KMS-11 (cell line): ENCODE data around the gene VTCN1.
"Not testable (repeated sequence)": the region's sequence is repeated elsewhere in the genome, so short reads cannot be mapped to it uniquely, and the experiment has no call there.

Experiments used
- H2AFZ ChIP-seq: fragments of 200-600 bp; sonication (generic); 2 replicates; pipeline ENCODE4 v1.6.1; 2016; ENCODE audit warnings: antibody characterized with exemption, mixed run types, low read depth
- H3K27ac ChIP-seq: fragments of 200-600 bp; sonication (generic); 2 replicates; pipeline ENCODE4 v1.6.1; 2016; ENCODE audit warnings: mild to moderate bottlenecking, mixed run types
- H3K27me3 ChIP-seq: fragments of 200-600 bp; sonication (generic); 2 replicates; pipeline ENCODE4 v1.6.1; 2017; ENCODE audit warnings: mild to moderate bottlenecking, low read depth, mixed run types, moderate library complexity; ENCODE audit not compliant: insufficient read depth
- H3K36me3 ChIP-seq: fragments of 200-600 bp; sonication (generic); 2 replicates; pipeline ENCODE4 v1.6.1; 2017; ENCODE audit warnings: mild to moderate bottlenecking, mixed run types; ENCODE audit not compliant: insufficient read depth
- H3K4me1 ChIP-seq: fragments of 200-600 bp; sonication (generic); 2 replicates; pipeline ENCODE4 v1.6.1; 2016; ENCODE audit warnings: mild to moderate bottlenecking, low read depth, mixed run types; ENCODE audit not compliant: poor library complexity, severe bottlenecking
- H3K4me2 ChIP-seq: fragments of 200-600 bp; sonication (generic); 2 replicates; pipeline ENCODE4 v1.7.0; 2016; ENCODE audit warnings: mild to moderate bottlenecking, mixed run types
- H3K4me3 ChIP-seq: fragments of 200-600 bp; sonication (generic); IDR thresholded peaks from 2 replicates; pipeline ENCODE4 v1.6.1; 2017; ENCODE audit warnings: low read depth, low read length, mixed read lengths; ENCODE audit not compliant: insufficient read depth
- H3K79me2 ChIP-seq: fragments of 200-600 bp; sonication (generic); 2 replicates; pipeline ENCODE4 v1.6.1; 2016; ENCODE audit warnings: low read depth, mixed run types; ENCODE audit not compliant: insufficient read depth
- H3K9ac ChIP-seq: fragments of 200-600 bp; sonication (generic); 2 replicates; pipeline ENCODE4 v1.6.1; 2016; ENCODE audit warnings: mild to moderate bottlenecking, mixed run types
- H4K20me1 ChIP-seq: fragments of 200-600 bp; sonication (generic); 2 replicates; pipeline ENCODE4 v1.6.1; 2016; ENCODE audit warnings: mild to moderate bottlenecking, mixed run types; ENCODE audit not compliant: insufficient read depth
- TF ChIP-seq, protein P1 (sequence below): fragments of 200-600 bp; sonication (generic); conservative IDR thresholded peaks from 2 replicates; pipeline ENCODE4 v1.6.1; 2017; ENCODE audit warnings: low read depth, mild to moderate bottlenecking, antibody characterized with exemption, low read length, moderate library complexity, mixed read lengths

The VTCN1 gene

DNA sequence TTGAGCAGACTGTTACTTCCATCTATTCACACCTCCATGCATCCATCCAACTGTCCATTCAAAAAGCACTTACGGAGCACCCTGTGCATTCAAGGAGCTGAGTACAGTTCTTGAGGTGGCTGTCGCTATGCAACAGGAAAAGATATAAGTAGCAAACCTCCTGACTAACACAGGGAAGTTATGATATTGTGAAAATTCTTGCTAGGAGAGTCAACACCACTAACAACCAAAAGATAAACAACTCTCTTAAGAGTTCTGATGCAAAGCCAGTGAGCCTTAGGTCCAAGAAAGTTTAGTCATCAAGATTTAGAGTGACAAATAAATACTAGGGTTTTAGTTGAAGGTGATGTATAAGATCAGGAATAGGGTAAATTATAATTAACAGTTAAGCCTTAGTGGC, 44.7 kb downstream of the VTCN1 start:
- Histone ChIP-seq H3K36me3 (no peaks in the 10 kb centered on the region), H3K27ac (no peak overlapping the region), H3K4me3 (no peak overlapping the region), H3K79me2 (no peaks in the 10 kb centered on the region), H2AFZ (no peak overlapping the region), H3K4me1 (no peaks in the 10 kb centered on the region), H3K27me3 (no peaks in the 10 kb centered on the region), H4K20me1 (no peaks in the 10 kb centered on the region), H3K4me2 (no peak overlapping the region), H3K9ac (no peak overlapping the region)
- TF ChIP-seq, protein P1, sequence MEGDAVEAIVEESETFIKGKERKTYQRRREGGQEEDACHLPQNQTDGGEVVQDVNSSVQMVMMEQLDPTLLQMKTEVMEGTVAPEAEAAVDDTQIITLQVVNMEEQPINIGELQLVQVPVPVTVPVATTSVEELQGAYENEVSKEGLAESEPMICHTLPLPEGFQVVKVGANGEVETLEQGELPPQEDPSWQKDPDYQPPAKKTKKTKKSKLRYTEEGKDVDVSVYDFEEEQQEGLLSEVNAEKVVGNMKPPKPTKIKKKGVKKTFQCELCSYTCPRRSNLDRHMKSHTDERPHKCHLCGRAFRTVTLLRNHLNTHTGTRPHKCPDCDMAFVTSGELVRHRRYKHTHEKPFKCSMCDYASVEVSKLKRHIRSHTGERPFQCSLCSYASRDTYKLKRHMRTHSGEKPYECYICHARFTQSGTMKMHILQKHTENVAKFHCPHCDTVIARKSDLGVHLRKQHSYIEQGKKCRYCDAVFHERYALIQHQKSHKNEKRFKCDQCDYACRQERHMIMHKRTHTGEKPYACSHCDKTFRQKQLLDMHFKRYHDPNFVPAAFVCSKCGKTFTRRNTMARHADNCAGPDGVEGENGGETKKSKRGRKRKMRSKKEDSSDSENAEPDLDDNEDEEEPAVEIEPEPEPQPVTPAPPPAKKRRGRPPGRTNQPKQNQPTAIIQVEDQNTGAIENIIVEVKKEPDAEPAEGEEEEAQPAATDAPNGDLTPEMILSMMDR, result no peak

DNA sequence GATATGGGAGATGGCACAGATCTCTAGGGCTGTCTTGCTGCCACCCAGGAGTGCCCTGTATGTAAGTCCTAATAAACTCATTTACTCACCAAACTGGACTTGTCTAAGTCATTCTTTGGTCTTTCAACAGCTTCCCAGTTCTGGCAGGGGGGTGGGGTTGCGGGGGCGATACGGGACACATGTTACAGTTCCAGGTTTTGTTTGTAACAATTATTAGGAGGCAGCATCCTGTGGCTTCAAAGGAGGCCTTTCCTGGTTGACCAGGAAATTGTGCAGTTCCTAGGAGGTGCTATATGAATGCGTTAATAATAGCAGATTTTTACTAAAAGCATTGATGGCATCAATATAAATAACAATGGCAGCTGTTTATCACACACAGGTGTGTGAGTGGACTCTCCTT, 46.5 kb downstream of the VTCN1 start:
- no peak overlapping the region for H3K4me3 ChIP-seq
- no peaks in the 10 kb centered on the region for H3K4me1 ChIP-seq
- H3K36me3 ChIP-seq, result no peaks in the 10 kb centered on the region
- H3K79me2 ChIP-seq, result no peaks in the 10 kb centered on the region
- H2AFZ ChIP-seq, result no peak overlapping the region
- TF ChIP-seq, protein P1, result no peak
- H3K4me2 ChIP-seq, result no peak overlapping the region
- no peak overlapping the region for H3K27ac ChIP-seq
- no peaks in the 10 kb centered on the region for H4K20me1 ChIP-seq
- H3K27me3 ChIP-seq, result no peaks in the 10 kb centered on the region
- H3K9ac ChIP-seq, result no peak overlapping the region

DNA sequence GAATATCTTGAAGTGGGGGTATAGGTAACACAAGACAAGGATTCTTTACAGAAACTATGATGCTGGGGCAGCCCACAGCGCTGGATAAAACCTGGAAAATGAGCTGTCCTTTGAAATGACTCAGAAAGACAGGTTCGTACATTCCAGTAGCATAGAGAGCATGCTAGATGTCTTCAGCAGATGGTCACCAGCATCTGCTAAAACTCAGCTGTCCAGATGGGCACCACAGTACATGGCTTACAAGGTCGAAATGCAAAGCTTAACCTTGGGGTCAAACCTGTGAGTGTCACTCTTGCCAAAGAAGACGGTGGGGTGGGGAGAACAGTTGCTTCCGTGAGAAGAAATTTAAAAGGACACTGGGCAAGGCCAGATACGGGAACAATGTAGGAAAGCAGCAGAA, 47.9 kb downstream of the VTCN1 start:
- no peak overlapping the region for H3K4me2 ChIP-seq
- H3K27ac ChIP-seq, result no peak overlapping the region
- TF ChIP-seq, protein P1, result no peak
- no peak overlapping the region for H2AFZ ChIP-seq
- no peaks in the 10 kb centered on the region for H3K4me1 ChIP-seq
- no peaks in the 10 kb centered on the region for H3K27me3 ChIP-seq
- H3K9ac ChIP-seq, result no peak overlapping the region
- no peaks in the 10 kb centered on the region for H3K79me2 ChIP-seq
- H3K36me3 ChIP-seq, result no peaks in the 10 kb centered on the region
- no peaks in the 10 kb centered on the region for H4K20me1 ChIP-seq
- H3K4me3 ChIP-seq, result no peak overlapping the region

DNA sequence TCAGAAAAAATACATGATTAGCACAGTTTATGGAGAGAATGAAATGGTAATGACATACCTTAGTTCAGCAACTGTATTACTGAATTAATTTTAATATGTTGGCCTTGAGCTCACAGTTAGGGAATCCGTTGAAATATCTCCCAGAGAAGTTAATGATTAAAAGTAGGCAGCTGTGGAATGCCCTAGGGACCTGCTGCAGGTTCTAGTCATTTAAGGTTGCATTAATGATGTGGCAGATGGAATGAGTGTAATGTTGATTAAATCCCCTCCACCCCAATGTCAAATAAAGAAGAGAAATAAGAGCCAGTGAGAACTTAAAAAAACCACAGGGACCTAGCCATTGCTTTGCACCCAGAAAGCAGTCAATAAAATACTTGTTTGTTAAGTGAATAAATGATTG, 48.8 kb downstream of the VTCN1 start:
- H3K27ac ChIP-seq, result no peak overlapping the region
- no peaks in the 10 kb centered on the region for H3K4me1 ChIP-seq
- no peak overlapping the region for H3K4me2 ChIP-seq
- TF ChIP-seq, protein P1, result no peak
- no peak overlapping the region for H3K9ac ChIP-seq
- H3K36me3 ChIP-seq, result no peaks in the 10 kb centered on the region
- no peak overlapping the region for H2AFZ ChIP-seq
- H4K20me1 ChIP-seq, result no peaks in the 10 kb centered on the region
- no peak overlapping the region for H3K4me3 ChIP-seq
- H3K27me3 ChIP-seq, result no peaks in the 10 kb centered on the region
- no peaks in the 10 kb centered on the region for H3K79me2 ChIP-seq

DNA sequence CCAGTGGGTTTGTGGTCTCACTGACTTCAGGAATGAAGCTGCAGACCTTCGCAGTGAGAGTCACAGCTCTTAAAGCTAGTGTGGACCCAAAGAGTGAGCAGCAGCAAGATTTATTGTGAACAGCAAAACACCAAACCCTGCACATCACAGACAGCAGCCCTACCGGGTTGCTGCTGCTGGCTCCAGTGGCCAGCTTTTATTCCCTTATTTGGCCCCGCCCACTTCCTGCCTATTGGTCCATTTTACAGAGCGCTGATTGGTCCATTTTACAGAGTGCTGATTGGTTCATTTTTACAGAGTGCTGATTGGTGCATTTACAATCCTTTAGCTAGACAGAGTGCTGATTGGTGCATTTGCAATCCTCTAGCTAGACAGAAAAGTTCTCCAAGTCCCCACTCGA, 59.4 kb downstream of the VTCN1 start:
- H3K79me2 ChIP-seq, H3K36me3 ChIP-seq, H3K4me3 ChIP-seq, H3K27me3 ChIP-seq, H3K27ac ChIP-seq, H2AFZ ChIP-seq, H3K4me2 ChIP-seq, H4K20me1 ChIP-seq, H3K4me1 ChIP-seq, H3K9ac ChIP-seq: not testable (repeated sequence)
